H9 (cell line): ENCODE measurements around the gene ARL14EP. TPM values are rescaled to one million over a fixed set of nuclear protein-coding genes. Genes with fewer than 3 reads are reported as not detected.

Experiments
- DNase-seq: peaks from one replicate; pipeline ENCODE4 v3.0.0-alpha.2; 2017
- H2AFZ ChIP-seq: one replicate; pipeline ENCODE4 v1.6.1; 2013; ENCODE audit warnings: mild to moderate bottlenecking, low read length, control low read depth, moderate library complexity
- H2AK5ac ChIP-seq: 2 replicates; pipeline ENCODE4 v1.6.1; 2013; ENCODE audit warnings: low read length, control low read depth, mixed read lengths; ENCODE audit not compliant: insufficient read length
- H2BK120ac ChIP-seq: one replicate; pipeline ENCODE4 v1.6.1; 2013; ENCODE audit warnings: low read depth, mild to moderate bottlenecking, low read length, control low read depth, inconsistent platforms; ENCODE audit not compliant: poor library complexity, severe bottlenecking
- H2BK12ac ChIP-seq: 2 replicates; pipeline ENCODE4 v1.6.1; 2013; ENCODE audit warnings: low read length, control low read depth, mixed read lengths, low read depth; ENCODE audit not compliant: insufficient read length
- H2BK15ac ChIP-seq: 2 replicates; pipeline ENCODE4 v1.6.1; 2013; ENCODE audit warnings: low read depth, low read length, control low read depth
- H2BK20ac ChIP-seq: one replicate; pipeline ENCODE4 v1.6.1; 2013; ENCODE audit warnings: low read depth, mild to moderate bottlenecking, low read length, control low read depth, inconsistent platforms; ENCODE audit not compliant: poor library complexity, severe bottlenecking
- H2BK5ac ChIP-seq: 2 replicates; pipeline ENCODE4 v1.6.1; 2013; ENCODE audit warnings: low read length, control low read depth, mixed read lengths; ENCODE audit not compliant: insufficient read length
- H3K14ac ChIP-seq: 2 replicates; pipeline ENCODE4 v1.6.1; 2013; ENCODE audit warnings: low read length, control low read depth; ENCODE audit not compliant: insufficient read depth
- H3K18ac ChIP-seq: 2 replicates; pipeline ENCODE4 v1.6.1; 2013; ENCODE audit warnings: low read depth, mild to moderate bottlenecking, mixed read lengths, low read length, control low read depth; ENCODE audit not compliant: insufficient read length
- H3K23ac ChIP-seq: 2 replicates; pipeline ENCODE4 v1.6.1; 2013; ENCODE audit warnings: low read length, control low read depth, mixed read lengths, low read depth; ENCODE audit not compliant: insufficient read length
- H3K23me2 ChIP-seq: 2 replicates; pipeline ENCODE4 v1.6.1; 2013; ENCODE audit warnings: low read depth, mild to moderate bottlenecking, mixed read lengths, low read length, control low read depth; ENCODE audit not compliant: insufficient read length, poor library complexity, severe bottlenecking
- H3K27ac ChIP-seq: 2 replicates; pipeline ENCODE4 v1.5.1; 2013; ENCODE audit warnings: low read length, control low read depth, mixed read lengths, low read depth; ENCODE audit not compliant: insufficient read length
- H3K27me3 ChIP-seq: 2 replicates; pipeline ENCODE4 v1.6.1; 2013; ENCODE audit warnings: low read length, control low read depth, inconsistent platforms; ENCODE audit not compliant: insufficient read depth
- H3K4ac ChIP-seq: 2 replicates; pipeline ENCODE4 v1.6.1; 2013; ENCODE audit warnings: low read depth, mild to moderate bottlenecking, control low read depth, inconsistent platforms, low read length, moderate library complexity
- H3K4me1 ChIP-seq: 2 replicates; pipeline ENCODE4 v1.6.1; 2013; ENCODE audit warnings: low read length, control low read depth, inconsistent platforms; ENCODE audit not compliant: insufficient read depth
- H3K4me2 ChIP-seq: 2 replicates; pipeline ENCODE4 v1.6.1; 2013; ENCODE audit warnings: low read length, control low read depth, mixed read lengths; ENCODE audit not compliant: insufficient read length, insufficient read depth
- H3K56ac ChIP-seq: 2 replicates; pipeline ENCODE4 v1.6.1; 2013; ENCODE audit warnings: low read depth, mild to moderate bottlenecking, mixed read lengths, low read length, control low read depth; ENCODE audit not compliant: insufficient read length
- H3K79me1 ChIP-seq: 2 replicates; pipeline ENCODE4 v1.6.1; 2013; ENCODE audit warnings: low read depth, mild to moderate bottlenecking, moderate library complexity, low read length, control low read depth, inconsistent platforms; ENCODE audit not compliant: insufficient read depth, poor library complexity, severe bottlenecking
- H3K79me2 ChIP-seq: 2 replicates; pipeline ENCODE4 v1.6.1; 2013; ENCODE audit warnings: low read length, control low read depth, inconsistent platforms; ENCODE audit not compliant: insufficient read depth
- H3K9ac ChIP-seq: 2 replicates; pipeline ENCODE4 v1.6.1; 2013; ENCODE audit warnings: low read length, control low read depth, mixed read lengths; ENCODE audit not compliant: insufficient read length; ENCODE audit errors: extremely low read depth
- H3K9me3 ChIP-seq: one replicate; pipeline ENCODE4 v1.6.1; 2013; ENCODE audit warnings: low read depth, low read length, inconsistent platforms; ENCODE audit not compliant: control insufficient read depth
- H3T11ph ChIP-seq: one replicate; pipeline ENCODE4 v1.6.1; 2013; ENCODE audit warnings: mild to moderate bottlenecking, low read length, control low read depth, inconsistent platforms
- H4K20me1 ChIP-seq: one replicate; pipeline ENCODE4 v1.6.1; 2013; ENCODE audit not compliant: control insufficient read depth, insufficient read length, insufficient read depth
- H4K5ac ChIP-seq: 2 replicates; pipeline ENCODE4 v1.6.1; 2013; ENCODE audit warnings: low read depth, mild to moderate bottlenecking, mixed read lengths, low read length, control low read depth; ENCODE audit not compliant: insufficient read length
- H4K8ac ChIP-seq: replicated peaks from 2 replicates; pipeline ENCODE4 v1.6.1; 2013; ENCODE audit warnings: low read length, control low read depth, mixed read lengths, low read depth; ENCODE audit not compliant: insufficient read length
- H4K91ac ChIP-seq: 2 replicates; pipeline ENCODE4 v1.6.1; 2013; ENCODE audit warnings: low read depth, mild to moderate bottlenecking, moderate library complexity, mixed read lengths, low read length, control low read depth; ENCODE audit not compliant: insufficient read length
- H3K27ac Mint-ChIP-seq, 3 experiments: 2 replicates in 2 of 3; 3 replicates in 1 of 3; pipeline ENCODE4 v1.8.0; 2020 to 2021; ENCODE audit warnings: mixed read lengths in 3 of 3, mild to moderate bottlenecking in 1 of 3, moderate library complexity in 1 of 3
- H3K27me3 Mint-ChIP-seq: 2 replicates; pipeline ENCODE4 v1.8.0; 2021; ENCODE audit warnings: low read depth, mild to moderate bottlenecking, moderate library complexity, mixed read lengths
- H3K36me3 Mint-ChIP-seq, 3 experiments: 2 replicates in 2 of 3; 3 replicates in 1 of 3; pipeline ENCODE4 v1.8.0; 2020 to 2021; ENCODE audit warnings: low read depth in 3 of 3, mixed read lengths in 3 of 3; ENCODE audit not compliant: insufficient read depth in 1 of 3
- H3K4me1 Mint-ChIP-seq, 2 experiments: 2 replicates each; pipeline ENCODE4 v1.8.0; 2020; ENCODE audit warnings: mixed read lengths in 2 of 2
- H3K4me3 Mint-ChIP-seq, 2 experiments: 2 replicates in 1 of 2; 3 replicates in 1 of 2; pipeline ENCODE4 v1.8.0; 2020 to 2021; ENCODE audit warnings: mild to moderate bottlenecking in 2 of 2, mixed read lengths in 2 of 2, moderate library complexity in 1 of 2
- H3K9me3 Mint-ChIP-seq, 2 experiments: 2 replicates in 1 of 2; 3 replicates in 1 of 2; pipeline ENCODE4 v1.8.0; 2020; ENCODE audit warnings: mild to moderate bottlenecking in 2 of 2, mixed read lengths in 2 of 2, moderate library complexity in 1 of 2
- WGBS: extraction: QIAGEN DNeasy Blood & Tissue Kit; methylation state at CpG from one replicate; pipeline ENCODE4 v1.1.7; 2013; ENCODE audit warnings: missing lambda C conversion rate, low lambda C conversion rate, mixed read lengths; ENCODE audit not compliant: insufficient read length; ENCODE audit errors: extremely low coverage; 5-methylcytosine and 5-hydroxymethylcytosine counted together
- total RNA-seq: library from RNA; stranded (reverse); gene quantifications from 2 replicates; pipeline ENCODE4 v1.2.1, GENCODE V29; 2021
- TF ChIP-seq, protein P1 (sequence below): fragments of 200-600 bp; sonication (generic); conservative IDR thresholded peaks from 3 replicates; pipeline ENCODE4 v1.8.0; 2021; ENCODE audit warnings: antibody characterized with exemption, mild to moderate bottlenecking

Gene ARL14EP
- total RNA-seq, 1 experiment from 2014 or later: 20.9 TPM

DNA sequence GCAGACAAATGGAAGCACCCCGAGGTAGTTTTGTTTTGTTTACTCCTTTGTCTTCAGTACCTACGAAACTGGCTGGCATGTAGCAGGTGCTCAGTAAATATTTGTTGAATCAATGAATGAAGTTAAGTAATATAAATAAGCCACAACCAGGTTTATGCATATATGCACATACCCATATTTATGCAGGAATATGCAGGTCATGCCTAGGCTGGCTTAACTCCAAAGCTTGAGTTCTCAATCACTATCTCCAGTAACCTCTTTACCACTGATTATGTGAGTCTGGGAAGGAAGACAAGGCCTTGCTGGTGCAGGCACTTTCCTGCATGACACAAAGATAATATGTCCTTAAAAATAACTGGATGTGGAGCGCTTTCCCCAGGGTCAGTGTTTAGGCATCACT lies 27.5 kb downstream of the ARL14EP start:
- Histone ChIP-seq H3K27me3 (no peaks in the 10 kb centered on the region), H2BK12ac (no peak overlapping the region), H3K9me3 (no peaks in the 10 kb centered on the region), H3K27ac (no peak overlapping the region), H4K5ac (no peak overlapping the region), H3K79me2 (no peaks in the 10 kb centered on the region), H2AFZ (no peak overlapping the region), H3K4me1 (no peaks in the 10 kb centered on the region), H2BK120ac (no peak overlapping the region), H3K18ac (no peak overlapping the region), H2BK5ac (no peak overlapping the region), H4K8ac (no peak overlapping the region), H4K20me1 (no peaks in the 10 kb centered on the region), H3K4ac (no peak overlapping the region), H4K91ac (no peak overlapping the region), H3K79me1 (no peaks in the 10 kb centered on the region), H3K56ac (no peak overlapping the region), H3K14ac (no peak overlapping the region), H3K9ac (no peak overlapping the region), H3K4me2 (no peak overlapping the region), H3T11ph (no peak overlapping the region), H2AK5ac (no peak overlapping the region), H2BK20ac (no peak overlapping the region), H3K23me2 (no peaks in the 10 kb centered on the region), H2BK15ac (no peak overlapping the region), H3K23ac (no peak overlapping the region)
- TF ChIP-seq, protein P1, sequence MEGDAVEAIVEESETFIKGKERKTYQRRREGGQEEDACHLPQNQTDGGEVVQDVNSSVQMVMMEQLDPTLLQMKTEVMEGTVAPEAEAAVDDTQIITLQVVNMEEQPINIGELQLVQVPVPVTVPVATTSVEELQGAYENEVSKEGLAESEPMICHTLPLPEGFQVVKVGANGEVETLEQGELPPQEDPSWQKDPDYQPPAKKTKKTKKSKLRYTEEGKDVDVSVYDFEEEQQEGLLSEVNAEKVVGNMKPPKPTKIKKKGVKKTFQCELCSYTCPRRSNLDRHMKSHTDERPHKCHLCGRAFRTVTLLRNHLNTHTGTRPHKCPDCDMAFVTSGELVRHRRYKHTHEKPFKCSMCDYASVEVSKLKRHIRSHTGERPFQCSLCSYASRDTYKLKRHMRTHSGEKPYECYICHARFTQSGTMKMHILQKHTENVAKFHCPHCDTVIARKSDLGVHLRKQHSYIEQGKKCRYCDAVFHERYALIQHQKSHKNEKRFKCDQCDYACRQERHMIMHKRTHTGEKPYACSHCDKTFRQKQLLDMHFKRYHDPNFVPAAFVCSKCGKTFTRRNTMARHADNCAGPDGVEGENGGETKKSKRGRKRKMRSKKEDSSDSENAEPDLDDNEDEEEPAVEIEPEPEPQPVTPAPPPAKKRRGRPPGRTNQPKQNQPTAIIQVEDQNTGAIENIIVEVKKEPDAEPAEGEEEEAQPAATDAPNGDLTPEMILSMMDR: no peak
- Mint-ChIP-seq H3K27me3 (no peaks in the 10 kb centered on the region), H3K9me3 (no peaks in the 10 kb centered on the region), H3K4me3 (no peak overlapping the region), H3K27ac (no peak overlapping the region), H3K4me1 (peaks cover 5% of the 10 kb centered on the region in 2 experiments), H3K36me3 (peaks cover 0 to 7% (median 0%) of the 10 kb centered on the region in 3 experiments; a peak in 1 of 7 replicates)
- no CpG with 5 or more reads among the region's 3 CpGs for WGBS
- no peak for DNase-seq
